GM12878 (cell line): ENCODE results near the gene PTMA. TPM values are rescaled to one million over a fixed set of nuclear protein-coding genes. Genes with fewer than 3 reads are reported as not detected.
A peak's percentile ranks its signal among the peaks of the same experiment; 100 is the strongest.

ENCODE experiments used
- BCLAF1 ChIP-seq: fragments of 450-650 bp; IDR thresholded peaks from 2 replicates; pipeline ENCODE4 v1.6.1; 2017; ENCODE audit warnings: antibody characterized with exemption, mild to moderate bottlenecking, moderate library complexity
- BHLHE40 ChIP-seq, 2 experiments: fragments of 450-650 bp in 1 of 2; IDR thresholded peaks; 2 replicates each; pipeline ENCODE4 v1.6.1; 2011 to 2017; ENCODE audit warnings: low read depth in 2 of 2, borderline replicate concordance in 1 of 2, improper control_type of control experiment in 1 of 2, low read length in 1 of 2, mild to moderate bottlenecking in 1 of 2
- BRCA1 ChIP-seq: IDR thresholded peaks from 2 replicates; pipeline ENCODE4 v1.6.1; 2011; ENCODE audit warnings: low read depth, low read length, improper control_type of control experiment
- DPF2 ChIP-seq: fragments of 450-650 bp; IDR thresholded peaks from 2 replicates; pipeline ENCODE4 v1.6.1; 2017; ENCODE audit warnings: mild to moderate bottlenecking
- IRF3 ChIP-seq: fragments of 450-650 bp; IDR thresholded peaks from 2 replicates; pipeline ENCODE4 v1.6.1; 2014; ENCODE audit warnings: mild to moderate bottlenecking
- NFYB ChIP-seq: IDR thresholded peaks from 2 replicates; pipeline ENCODE4 v1.6.1; 2011; ENCODE audit warnings: low read depth, mild to moderate bottlenecking, low read length, improper control_type of control experiment, moderate library complexity; ENCODE audit not compliant: insufficient read depth
- PKNOX1 ChIP-seq: fragments of 450-650 bp; IDR thresholded peaks from 2 replicates; pipeline ENCODE4 v1.6.1; 2016; ENCODE audit warnings: mild to moderate bottlenecking
- ZNF207 ChIP-seq: fragments of 450-650 bp; IDR thresholded peaks from 2 replicates; pipeline ENCODE4 v1.6.1; 2014; ENCODE audit warnings: antibody characterized with exemption, mild to moderate bottlenecking, borderline replicate concordance
- polyA plus RNA-seq, 11 experiments: library from polyadenylated mRNA; depleted of rRNA in 4 of 11; unstranded in 6 of 11; stranded (reverse) in 5 of 11; fragments of >200 nt; fragmentation: Nextera tagmentation in 4 of 11; fragmentation: Illumina TruSeq in 1 of 11; extraction: Ambion mirVana in 4 of 11; extraction: Trizol in 1 of 11; gene quantifications; 1 replicate in 1 of 11; 2 replicates in 10 of 11; pipeline versions ENCODE4 v1.2.1 to v1.2.3, GENCODE V29; 2011 to 2016; ENCODE audit warnings: inconsistent platforms in 2 of 11, missing spikeins in 2 of 11, low read depth in 1 of 11
- total RNA-seq, 4 experiments: library from RNA; depleted of rRNA in 3 of 4; stranded (reverse); fragments of >200 nt in 3 of 4; fragmentation: Illumina TruSeq in 1 of 4; extraction: Trizol in 1 of 4; gene quantifications; 2 replicates each; pipeline versions ENCODE4 v1.2.1 to v1.2.3, GENCODE V29; 2013 to 2021

PTMA gene
- total and polyA plus RNA-seq, 10 of the 15 experiments (the other 5 are each of a cell fraction or from before 2014, with no cell fraction given), result 1,144 to 5,018 (median 3,464) TPM

GRCh38 chr2:231662028-231662810 lies 46.1 kb upstream of the PTMA start (continued):
- TF ChIP-seq ZNF207 (peak; percentile 100), DPF2 (peak; percentile 97), NFYB (no peak), PKNOX1 (peak; percentile 94), IRF3 (no peak; the same call in 1 of the 2 replicates), BRCA1 (no peak), BCLAF1 (no peak), BHLHE40 (IDR thresholded peaks at IDR 0.05; ENCODE audit: borderline replicate concordance in 1 of 2, low read depth in 2 of 2, low read length in 1 of 2) (peak; percentile 81 to 91)
- TF ChIP-seq, all 136 proteins: peak for 69
